PC-9 (cell line): Measurements from ENCODE around the gene SCCPDH. TPM values are rescaled to one million over a fixed set of nuclear protein-coding genes. Genes with fewer than 3 reads are reported as not detected.

Source experiments
- BruUV-seq: library from RNA; stranded (reverse); fragments of 400-500 nt; replicated peaks from 2 replicates; lab custom pipeline; 2021; lab: Mats Ljungman, UMichigan
- CTCF ChIA-PET: fragments of 300-600 bp; sonication (Branson Sonifier 250); formaldehyde crosslinking; loops from one replicate; lab custom pipeline; 2022; ENCODE audit warnings: antibody characterized with exemption; lab: Charles Lee
- POLR2A ChIA-PET: fragments of 300-600 bp; sonication (Branson Sonifier 250); formaldehyde crosslinking; loops from one replicate; lab custom pipeline; 2022; ENCODE audit warnings: antibody characterized with exemption; ENCODE audit not compliant: unreplicated experiment; lab: Charles Lee
- DNase-seq, 2 experiments: peaks; one replicate each; pipeline versions ENCODE4 v3.0.0 to v3.0.0-alpha.2; 2015 to 2022; ENCODE audit warnings: mixed read lengths in 1 of 2
- H2AFZ ChIP-seq: fragments of 200-600 bp; sonication (generic); 2 replicates; pipeline ENCODE4 v1.8.1; 2017; ENCODE audit warnings: antibody characterized with exemption
- H3F3A ChIP-seq: fragments of 200-600 bp; sonication (generic); 2 replicates; pipeline ENCODE4 v1.8.1; 2017; ENCODE audit warnings: antibody characterized with exemption, mild to moderate bottlenecking, low read depth; ENCODE audit not compliant: insufficient read depth
- H3K27ac ChIP-seq: fragments of 200-600 bp; sonication (generic); 2 replicates; pipeline ENCODE4 v1.6.1; 2016; ENCODE audit warnings: mixed run types
- H3K27me3 ChIP-seq: fragments of 200-600 bp; sonication (generic); 2 replicates; pipeline ENCODE4 v1.6.1; 2016; ENCODE audit warnings: low read depth, mixed run types; ENCODE audit not compliant: insufficient read depth
- H3K36me3 ChIP-seq: fragments of 200-600 bp; sonication (generic); 2 replicates; pipeline ENCODE4 v1.6.1; 2016; ENCODE audit warnings: low read depth, mixed run types
- H3K4me1 ChIP-seq: fragments of 200-600 bp; sonication (generic); replicated peaks from 2 replicates; pipeline ENCODE4 v1.6.1; 2016; ENCODE audit warnings: mixed run types; ENCODE audit not compliant: insufficient read depth
- H3K4me2 ChIP-seq: fragments of 200-600 bp; sonication (generic); 2 replicates; pipeline ENCODE4 v1.6.1; 2017; ENCODE audit warnings: mixed run types
- H3K4me3 ChIP-seq: fragments of 200-600 bp; sonication (generic); 2 replicates; pipeline ENCODE4 v1.6.1; 2016; ENCODE audit warnings: mixed run types
- H3K79me2 ChIP-seq: fragments of 200-600 bp; sonication (generic); 2 replicates; pipeline ENCODE4 v1.6.1; 2017; ENCODE audit warnings: low read depth, mixed run types
- H3K9me2 ChIP-seq: fragments of 200-600 bp; sonication (generic); 2 replicates; pipeline ENCODE4 v1.8.1; 2017; ENCODE audit warnings: mild to moderate bottlenecking; ENCODE audit not compliant: insufficient read depth
- H3K9me3 ChIP-seq: fragments of 200-600 bp; sonication (generic); 2 replicates; pipeline ENCODE4 v1.8.1; 2016; ENCODE audit warnings: low read depth; ENCODE audit not compliant: insufficient read depth
- H4K20me1 ChIP-seq: fragments of 200-600 bp; sonication (generic); 2 replicates; pipeline ENCODE4 v1.8.1; 2017; ENCODE audit not compliant: insufficient read depth
- EZH2 ChIP-seq: fragments of 200-600 bp; sonication (generic); IDR thresholded peaks from 2 replicates; pipeline ENCODE4 v1.8.0; 2017; ENCODE audit warnings: antibody characterized with exemption, low read depth
- intact Hi-C: fragments of 100-400 bp; cut with micrococcal nuclease; formaldehyde crosslinking; loops from one replicate; pipeline ENCODE4 v1.10.0; 2022; ENCODE audit not compliant: unreplicated experiment
- total RNA-seq: library from RNA; stranded (reverse); gene quantifications from 2 replicates; pipeline ENCODE4 v1.2.3, GENCODE V29; 2021
- TF ChIP-seq, protein P1 (sequence below): fragments of 200-600 bp; sonication (generic); conservative IDR thresholded peaks from 2 replicates; pipeline ENCODE4 v1.6.1; 2017; ENCODE audit warnings: mixed run types, antibody characterized with exemption, mild to moderate bottlenecking, moderate library complexity

Gene SCCPDH
- total RNA-seq, 1 experiment from 2014 or later = 17.2 TPM

DNA sequence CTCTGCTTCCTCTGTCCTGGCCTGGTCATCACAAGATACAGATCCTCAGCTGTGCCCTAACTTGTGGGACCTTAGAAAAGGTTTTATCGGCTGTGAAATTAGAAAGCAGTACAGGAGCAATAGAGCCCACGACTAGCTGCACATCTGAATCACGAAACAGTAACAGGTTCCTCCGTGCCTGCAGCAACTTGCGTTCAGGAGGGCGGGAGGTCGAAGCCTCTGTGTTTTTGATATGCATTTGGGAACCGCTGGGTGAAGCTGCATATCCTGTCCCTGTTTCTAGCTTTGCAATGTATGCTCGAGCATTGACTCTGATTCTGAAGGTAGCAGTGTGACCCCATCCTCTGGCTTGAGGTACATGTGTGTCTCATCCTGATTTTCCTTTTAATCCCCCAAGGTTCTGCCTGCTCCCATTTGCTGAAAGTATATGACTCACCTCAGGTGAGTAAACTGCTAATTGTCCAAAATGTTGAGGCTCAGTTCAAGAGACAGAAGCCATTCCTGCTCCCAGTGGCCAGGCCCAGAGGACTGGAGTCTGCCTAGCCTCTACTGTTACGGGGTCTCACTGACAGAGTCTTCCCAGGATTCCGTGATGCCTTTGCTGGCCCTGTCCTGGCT is 44.3 kb downstream of the SCCPDH start:
- TF ChIP-seq EZH2 = no peak
- TF ChIP-seq, protein P1, sequence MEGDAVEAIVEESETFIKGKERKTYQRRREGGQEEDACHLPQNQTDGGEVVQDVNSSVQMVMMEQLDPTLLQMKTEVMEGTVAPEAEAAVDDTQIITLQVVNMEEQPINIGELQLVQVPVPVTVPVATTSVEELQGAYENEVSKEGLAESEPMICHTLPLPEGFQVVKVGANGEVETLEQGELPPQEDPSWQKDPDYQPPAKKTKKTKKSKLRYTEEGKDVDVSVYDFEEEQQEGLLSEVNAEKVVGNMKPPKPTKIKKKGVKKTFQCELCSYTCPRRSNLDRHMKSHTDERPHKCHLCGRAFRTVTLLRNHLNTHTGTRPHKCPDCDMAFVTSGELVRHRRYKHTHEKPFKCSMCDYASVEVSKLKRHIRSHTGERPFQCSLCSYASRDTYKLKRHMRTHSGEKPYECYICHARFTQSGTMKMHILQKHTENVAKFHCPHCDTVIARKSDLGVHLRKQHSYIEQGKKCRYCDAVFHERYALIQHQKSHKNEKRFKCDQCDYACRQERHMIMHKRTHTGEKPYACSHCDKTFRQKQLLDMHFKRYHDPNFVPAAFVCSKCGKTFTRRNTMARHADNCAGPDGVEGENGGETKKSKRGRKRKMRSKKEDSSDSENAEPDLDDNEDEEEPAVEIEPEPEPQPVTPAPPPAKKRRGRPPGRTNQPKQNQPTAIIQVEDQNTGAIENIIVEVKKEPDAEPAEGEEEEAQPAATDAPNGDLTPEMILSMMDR = no peak

DNA sequence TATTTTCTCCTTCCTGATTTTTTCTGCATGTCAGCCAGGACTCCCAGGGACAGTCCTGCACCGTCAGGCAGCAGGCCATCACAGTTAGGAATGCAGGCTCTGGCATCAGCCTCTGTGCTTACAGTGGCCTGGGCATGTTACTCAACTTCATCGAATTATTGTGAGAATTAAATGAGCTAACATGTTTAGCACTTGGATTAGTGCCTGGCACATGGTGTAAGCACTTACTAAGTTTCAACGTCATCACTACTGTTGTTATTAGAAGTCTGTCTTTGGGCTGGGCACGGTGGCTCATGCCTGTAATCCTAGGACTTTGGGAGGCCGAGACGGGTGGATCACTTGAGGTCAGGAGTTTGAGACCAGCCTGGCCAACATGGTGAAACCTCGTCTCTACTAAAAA is 45.1 kb downstream of the SCCPDH start:
- Histone ChIP-seq H3K36me3 (no peaks in the 10 kb centered on the region), H3K4me1 (no peaks in the 10 kb centered on the region), H3K9me2 (no peaks in the 10 kb centered on the region), H3K4me3 (no peak overlapping the region), H3K79me2 (no peaks in the 10 kb centered on the region), H4K20me1 (no peaks in the 10 kb centered on the region), H3K27ac (no peak overlapping the region), H3K9me3 (no peaks in the 10 kb centered on the region), H3K27me3 (no peaks in the 10 kb centered on the region), H2AFZ (no peak overlapping the region), H3K4me2 (no peak overlapping the region), H3F3A (no peaks in the 10 kb centered on the region)
- DNase-seq = no peak
- POLR2A ChIA-PET = no interaction called here
- TF ChIP-seq, protein P1 = no peak
- TF ChIP-seq EZH2 = no peak
- intact Hi-C loops = no loop called here
- no TSS peak for BruUV-seq
- CTCF ChIA-PET = no interaction called here

More for the DNA sequence above, 44.3 kb downstream of the SCCPDH start:
- no peak overlapping the region for H3K4me2 ChIP-seq
- no peak for DNase-seq
- no peaks in the 10 kb centered on the region for H3K9me3 ChIP-seq
- ChIA-PET CTCF (no interaction called here), POLR2A (no interaction called here)
- no peaks in the 10 kb centered on the region for H3K27me3 ChIP-seq
- no peaks in the 10 kb centered on the region for H3K4me1 ChIP-seq
- no peaks in the 10 kb centered on the region for H3K9me2 ChIP-seq
- no peak overlapping the region for H3K4me3 ChIP-seq
- H3K27ac ChIP-seq = no peak overlapping the region
- no TSS peak for BruUV-seq
- no peaks in the 10 kb centered on the region for H3K36me3 ChIP-seq
- no peaks in the 10 kb centered on the region for H4K20me1 ChIP-seq
- intact Hi-C loops = no loop called here
- no peaks in the 10 kb centered on the region for H3F3A ChIP-seq
- H2AFZ ChIP-seq = no peak overlapping the region
- H3K79me2 ChIP-seq = no peaks in the 10 kb centered on the region

DNA sequence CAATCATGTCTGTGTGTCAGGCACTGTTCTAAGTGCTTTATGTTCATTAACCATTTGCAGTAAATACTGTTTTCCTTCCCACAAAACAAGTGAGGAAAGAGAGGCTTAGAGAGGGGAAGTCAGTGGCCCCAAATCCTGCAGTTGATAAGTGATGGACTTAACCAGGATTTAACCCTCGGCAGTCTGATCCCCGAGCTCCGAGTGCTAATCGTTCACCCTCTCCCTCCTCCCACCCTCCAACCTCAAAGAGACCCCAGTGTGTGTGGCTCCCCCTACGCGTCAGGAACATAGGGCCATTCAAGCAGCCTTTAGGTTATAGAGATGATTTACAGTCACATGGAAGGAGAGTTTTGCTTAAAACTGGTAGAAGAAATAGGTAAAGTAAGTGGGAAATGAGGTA is 47.2 kb downstream of the SCCPDH start:
- Histone ChIP-seq H3F3A (no peaks in the 10 kb centered on the region), H3K79me2 (no peaks in the 10 kb centered on the region), H3K9me3 (no peaks in the 10 kb centered on the region), H3K4me2 (no peak overlapping the region), H3K27ac (no peak overlapping the region), H3K4me3 (no peak overlapping the region), H3K4me1 (no peaks in the 10 kb centered on the region), H3K36me3 (no peaks in the 10 kb centered on the region), H4K20me1 (no peaks in the 10 kb centered on the region), H2AFZ (no peak overlapping the region), H3K9me2 (no peaks in the 10 kb centered on the region), H3K27me3 (no peaks in the 10 kb centered on the region)
- ChIA-PET POLR2A (no interaction called here), CTCF (no interaction called here)
- BruUV-seq = no TSS peak
- no peak for TF ChIP-seq EZH2
- TF ChIP-seq, protein P1 = no peak
- DNase-seq = no peak
- intact Hi-C loops = no loop called here
